ENCODE results near the gene ADCY7.
A peak's percentile ranks its signal among the peaks of the same experiment; 100 is the strongest.

The ADCY7 gene

GRCh38 chr16:50324345-50324744 lies 58.0 kb downstream of the ADCY7 start:
- POLR2A ChIA-PET: no interaction called here
- DNase-seq (ENCODE audit: extremely low spot score): no peak
- CTCF ChIA-PET: no interaction called here
- no peak for TF ChIP-seq ARNT (IDR thresholded peaks at IDR 0.05)
- no peak for TF ChIP-seq SUZ12 (IDR thresholded peaks at IDR 0.05)
- no peak for TF ChIP-seq FOXM1 (IDR thresholded peaks at IDR 0.05; ENCODE audit: borderline replicate concordance)
- TF ChIP-seq LEF1 (IDR thresholded peaks at IDR 0.05; ENCODE audit: borderline replicate concordance): no peak
- no peak for TF ChIP-seq NFRKB (IDR thresholded peaks at IDR 0.05)
- no peak for TF ChIP-seq FOXK2 (IDR thresholded peaks at IDR 0.05)
- TF ChIP-seq FOXA1 (IDR thresholded peaks at IDR 0.05): no peak
- no peak for TF ChIP-seq ELF4 (IDR thresholded peaks at IDR 0.05)
- no peak for TF ChIP-seq BHLHE40 (IDR thresholded peaks at IDR 0.05; ENCODE audit: borderline replicate concordance)

DNA sequence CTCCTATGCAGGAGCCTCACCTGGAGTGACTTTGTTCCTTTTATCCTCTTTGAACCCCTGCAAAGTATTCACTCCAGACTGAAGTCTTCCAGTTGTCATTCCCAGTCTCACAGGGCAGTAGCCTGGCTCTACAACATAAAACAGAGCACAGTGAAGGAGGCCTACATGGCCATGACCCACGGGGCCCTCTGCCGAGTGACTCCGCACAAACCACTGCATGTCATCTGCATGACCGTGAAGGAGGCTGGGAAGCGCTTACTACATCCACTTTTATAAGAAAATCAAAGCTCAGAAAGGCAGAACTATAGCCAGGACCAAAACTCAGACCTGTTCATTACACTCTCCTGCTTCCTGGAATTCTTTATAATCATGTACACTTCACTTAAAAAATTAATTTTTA lies 59.9 kb downstream of the ADCY7 start:
- CTCF ChIA-PET: interaction anchor here (0.5 to 1.1 kb wide), 4 partner anchors 29 to 488 kb away, joined by 3 read pairs; no protein-coding TSS in a partner anchor
- no peak for DNase-seq (ENCODE audit: extremely low spot score)
- TF ChIP-seq FOXA1 (IDR thresholded peaks at IDR 0.05) (no peak), ARNT (IDR thresholded peaks at IDR 0.05) (no peak), HDGF (IDR thresholded peaks at IDR 0.05; ENCODE audit: borderline replicate concordance) (no peak), CTBP1 (IDR thresholded peaks at IDR 0.05; ENCODE audit: borderline replicate concordance) (no peak), ELF4 (IDR thresholded peaks at IDR 0.05) (no peak), SP1 (IDR thresholded peaks at IDR 0.05) (no peak), SUZ12 (IDR thresholded peaks at IDR 0.05) (no peak), LEF1 (IDR thresholded peaks at IDR 0.05; ENCODE audit: borderline replicate concordance) (no peak), ZNF384 (IDR thresholded peaks at IDR 0.05) (no peak), FOXM1 (IDR thresholded peaks at IDR 0.05; ENCODE audit: borderline replicate concordance) (no peak), FOXK2 (IDR thresholded peaks at IDR 0.05) (no peak), NFRKB (IDR thresholded peaks at IDR 0.05) (no peak), BHLHE40 (IDR thresholded peaks at IDR 0.05; ENCODE audit: borderline replicate concordance) (no peak), L3MBTL2 (conservative IDR thresholded peaks at IDR 0.05) (no peak), TARDBP (IDR thresholded peaks at IDR 0.05) (no peak)
- TF ChIP-seq, protein P1, sequence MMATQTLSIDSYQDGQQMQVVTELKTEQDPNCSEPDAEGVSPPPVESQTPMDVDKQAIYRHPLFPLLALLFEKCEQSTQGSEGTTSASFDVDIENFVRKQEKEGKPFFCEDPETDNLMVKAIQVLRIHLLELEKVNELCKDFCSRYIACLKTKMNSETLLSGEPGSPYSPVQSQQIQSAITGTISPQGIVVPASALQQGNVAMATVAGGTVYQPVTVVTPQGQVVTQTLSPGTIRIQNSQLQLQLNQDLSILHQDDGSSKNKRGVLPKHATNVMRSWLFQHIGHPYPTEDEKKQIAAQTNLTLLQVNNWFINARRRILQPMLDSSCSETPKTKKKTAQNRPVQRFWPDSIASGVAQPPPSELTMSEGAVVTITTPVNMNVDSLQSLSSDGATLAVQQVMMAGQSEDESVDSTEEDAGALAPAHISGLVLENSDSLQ (IDR thresholded peaks at IDR 0.05): no peak
- POLR2A ChIA-PET: no interaction called here

DNA sequence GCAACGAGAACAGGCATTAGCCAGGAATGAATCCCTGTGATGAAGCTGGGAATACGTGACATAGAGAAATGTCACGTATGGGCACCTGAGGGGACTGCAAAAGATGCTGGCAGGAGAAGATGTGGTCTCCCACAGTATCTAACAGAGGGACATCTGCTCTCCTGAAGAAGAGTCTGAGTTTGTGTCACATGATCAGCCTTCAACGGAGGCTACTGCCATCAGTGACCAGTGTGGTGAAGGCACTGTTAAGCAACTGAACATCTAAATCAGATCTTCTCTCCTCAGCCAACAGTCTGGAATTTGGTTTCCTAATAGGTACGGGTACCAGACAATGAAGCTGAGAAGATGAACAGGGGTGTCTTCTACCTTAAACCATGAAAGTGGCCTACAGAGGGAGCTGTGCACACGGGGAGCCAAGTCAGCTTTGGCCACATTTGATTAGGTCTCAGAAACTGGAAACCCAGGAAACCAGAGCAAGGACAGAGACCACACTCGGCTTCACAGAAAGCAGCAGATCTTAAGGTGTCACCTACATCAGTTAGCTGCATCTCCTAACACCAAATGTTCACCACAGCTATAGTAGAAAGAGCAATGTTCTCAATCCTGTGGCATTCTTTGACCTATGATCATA lies 60.6 kb downstream of the ADCY7 start:
- TF ChIP-seq ARNT (IDR thresholded peaks at IDR 0.05) (no peak), ELF4 (IDR thresholded peaks at IDR 0.05) (no peak), TARDBP (IDR thresholded peaks at IDR 0.05) (no peak), FOXM1 (IDR thresholded peaks at IDR 0.05; ENCODE audit: borderline replicate concordance) (no peak), ZNF384 (IDR thresholded peaks at IDR 0.05) (no peak), L3MBTL2 (conservative IDR thresholded peaks at IDR 0.05) (no peak), BHLHE40 (IDR thresholded peaks at IDR 0.05; ENCODE audit: borderline replicate concordance) (no peak)
- POLR2A ChIA-PET: no interaction called here
- CTCF ChIA-PET: interaction anchor here (0.7 to 1.1 kb wide), 5 partner anchors 16 to 479 kb away, joined by 3 to 5 read pairs (median 3); partner anchors contain the start of gene CNEP1R1
- DNase-seq (ENCODE audit: extremely low spot score): peak; percentile 38

GRCh38 chr16:50329446-50330189 lies 63.3 kb downstream of the ADCY7 start:
- DNase-seq (ENCODE audit: extremely low spot score): no peak
- POLR2A ChIA-PET: no interaction called here
- CTCF ChIA-PET: no interaction called here
- TF ChIP-seq, protein P1 (IDR thresholded peaks at IDR 0.05): no peak
- TF ChIP-seq ARNT (IDR thresholded peaks at IDR 0.05): no peak
- no peak for TF ChIP-seq FOXA1 (IDR thresholded peaks at IDR 0.05)
- TF ChIP-seq ZNF384 (IDR thresholded peaks at IDR 0.05): no peak
- TF ChIP-seq NFRKB (IDR thresholded peaks at IDR 0.05): no peak
- TF ChIP-seq LEF1 (IDR thresholded peaks at IDR 0.05; ENCODE audit: borderline replicate concordance): no peak
- TF ChIP-seq BHLHE40 (IDR thresholded peaks at IDR 0.05; ENCODE audit: borderline replicate concordance): no peak
- TF ChIP-seq FOXM1 (IDR thresholded peaks at IDR 0.05; ENCODE audit: borderline replicate concordance): no peak
- TF ChIP-seq FOXK2 (IDR thresholded peaks at IDR 0.05): no peak
- no peak for TF ChIP-seq ELF4 (IDR thresholded peaks at IDR 0.05)
- no peak for TF ChIP-seq L3MBTL2 (conservative IDR thresholded peaks at IDR 0.05)
- TF ChIP-seq SP1 (IDR thresholded peaks at IDR 0.05): no peak
- no peak for TF ChIP-seq SUZ12 (IDR thresholded peaks at IDR 0.05)
- no peak for TF ChIP-seq HDGF (IDR thresholded peaks at IDR 0.05; ENCODE audit: borderline replicate concordance)
- no peak for TF ChIP-seq TARDBP (IDR thresholded peaks at IDR 0.05)
- TF ChIP-seq CTBP1 (IDR thresholded peaks at IDR 0.05; ENCODE audit: borderline replicate concordance): no peak

DNA sequence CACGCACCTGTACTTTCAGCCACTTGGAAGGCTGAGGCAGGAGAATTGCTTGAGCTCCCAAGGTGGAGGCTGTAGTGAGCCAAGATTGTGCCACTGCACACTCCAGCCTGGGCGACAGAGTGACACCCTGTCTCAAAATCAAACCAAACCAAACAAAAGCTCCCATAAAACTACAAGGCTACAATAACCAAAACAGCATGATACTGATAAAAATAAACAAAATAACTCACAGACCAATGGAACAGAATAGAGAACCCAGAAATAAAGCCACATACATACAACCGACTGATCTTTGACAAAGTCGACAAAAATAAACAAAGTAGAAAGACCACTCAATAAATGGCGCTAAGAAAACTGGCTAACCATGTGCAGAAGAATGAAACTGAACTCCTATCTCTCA lies 65.2 kb downstream of the ADCY7 start:
- TF ChIP-seq SP1 (IDR thresholded peaks at IDR 0.05) (no peak), ARNT (IDR thresholded peaks at IDR 0.05) (no peak), CTBP1 (IDR thresholded peaks at IDR 0.05; ENCODE audit: borderline replicate concordance) (no peak), ELF4 (IDR thresholded peaks at IDR 0.05) (no peak), HDGF (IDR thresholded peaks at IDR 0.05; ENCODE audit: borderline replicate concordance) (no peak), ZNF384 (IDR thresholded peaks at IDR 0.05) (no peak), SUZ12 (IDR thresholded peaks at IDR 0.05) (no peak), FOXK2 (IDR thresholded peaks at IDR 0.05) (no peak)
- CTCF ChIA-PET: no interaction called here
- DNase-seq (ENCODE audit: extremely low spot score): no peak
- POLR2A ChIA-PET: no interaction called here

DNA sequence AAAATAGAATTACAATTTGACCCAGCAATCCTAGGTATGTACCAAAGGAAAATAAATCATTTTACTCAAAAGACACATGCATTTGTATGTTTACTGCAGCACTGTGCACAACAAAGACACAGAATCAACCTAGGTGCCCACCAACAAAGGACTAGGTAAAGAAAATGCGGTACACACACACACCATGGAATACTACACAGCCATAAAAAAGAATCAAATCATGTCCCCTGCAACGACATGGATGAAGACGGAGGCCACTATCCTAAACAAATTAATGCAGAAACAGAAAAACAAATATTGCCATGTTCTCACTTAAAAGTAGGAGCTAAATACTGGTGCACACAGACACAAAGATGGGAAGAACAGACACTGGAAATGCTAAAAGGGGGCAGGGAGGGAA lies 66.2 kb downstream of the ADCY7 start:
- TF ChIP-seq NFRKB (IDR thresholded peaks at IDR 0.05) (no peak), TARDBP (IDR thresholded peaks at IDR 0.05) (no peak), CTBP1 (IDR thresholded peaks at IDR 0.05; ENCODE audit: borderline replicate concordance) (no peak), ELF4 (IDR thresholded peaks at IDR 0.05) (no peak), FOXA1 (IDR thresholded peaks at IDR 0.05) (no peak), ZNF384 (IDR thresholded peaks at IDR 0.05) (no peak), ARNT (IDR thresholded peaks at IDR 0.05) (no peak), FOXK2 (IDR thresholded peaks at IDR 0.05) (no peak), FOXM1 (IDR thresholded peaks at IDR 0.05; ENCODE audit: borderline replicate concordance) (no peak), LEF1 (IDR thresholded peaks at IDR 0.05; ENCODE audit: borderline replicate concordance) (no peak), SUZ12 (IDR thresholded peaks at IDR 0.05) (no peak)
- TF ChIP-seq, protein P1 (IDR thresholded peaks at IDR 0.05): no peak
- CTCF ChIA-PET: no interaction called here
- POLR2A ChIA-PET: no interaction called here
- DNase-seq (ENCODE audit: extremely low spot score): no peak
